Activated CD8-positive, alpha-beta T cell treated with anti-CD3 and anti-CD28 coated beads, Interleukin-2, amount 10 ng/mL, durations not matched to agents 7 days and 5 days (primary cell): ENCODE results near the gene WASF1. TPM values are rescaled to one million over a fixed set of nuclear protein-coding genes. Genes with fewer than 3 reads are reported as not detected.
"Not testable (repeated sequence)": the region's sequence is repeated elsewhere in the genome, so short reads cannot be mapped to it uniquely, and the experiment has no call there.

Experiments used
- ATAC-seq: fragments of 150-1000 bp; cut with Tn5 transposase; one replicate; pipeline ENCODE4 v1.10.0; 2021; ENCODE audit warnings: moderate library complexity
- CTCF ChIA-PET: fragments of 350-600 bp; sonication (Branson Sonifier 250); formaldehyde crosslinking; loops from one replicate; lab custom pipeline; 2021; ENCODE audit warnings: antibody characterized with exemption; lab: Charles Lee
- POLR2A ChIA-PET: fragments of 350-600 bp; sonication (Branson Sonifier 250); formaldehyde crosslinking; loops from one replicate; lab custom pipeline; 2021; ENCODE audit warnings: antibody characterized with exemption; lab: Charles Lee
- DNase-seq: peaks from one replicate; pipeline ENCODE4 v3.0.0-alpha.2; 2020
- H3K27ac Mint-ChIP-seq: one replicate; pipeline ENCODE4 v1.8.0; 2021; ENCODE audit warnings: mild to moderate bottlenecking, mixed read lengths
- H3K27me3 Mint-ChIP-seq: one replicate; pipeline ENCODE4 v1.8.0; 2021; ENCODE audit warnings: low read depth, mixed read lengths
- H3K36me3 Mint-ChIP-seq: one replicate; pipeline ENCODE4 v1.8.0; 2021; ENCODE audit warnings: low read depth, mixed read lengths
- H3K4me1 Mint-ChIP-seq: one replicate; pipeline ENCODE4 v1.8.0; 2021; ENCODE audit warnings: low read depth, mixed read lengths
- H3K4me3 Mint-ChIP-seq: one replicate; pipeline ENCODE4 v1.8.0; 2021; ENCODE audit warnings: mild to moderate bottlenecking, mixed read lengths
- H3K9me3 Mint-ChIP-seq: one replicate; pipeline ENCODE4 v1.8.0; 2022; ENCODE audit warnings: mixed read lengths; ENCODE audit not compliant: insufficient read depth
- total RNA-seq, 2 experiments: library from RNA; stranded (reverse); gene quantifications; one replicate each; pipeline ENCODE4 v1.2.3, GENCODE V29; 2021

WASF1 gene
- total RNA-seq, 2 experiments from 2014 or later = 0.50 to 0.76 TPM

- no peak for DNase-seq
- Mint-ChIP-seq H3K27me3 (peaks cover 18% of the 10 kb centered on the region), H3K9me3 (no peaks in the 10 kb centered on the region), H3K36me3 (no peaks in the 10 kb centered on the region), H3K4me1 (no peaks in the 10 kb centered on the region), H3K4me3 (no peak overlapping the region), H3K27ac (no peak overlapping the region)
- no peak for ATAC-seq
- ChIA-PET POLR2A (no interaction called here), CTCF (interaction anchor here (1.0 kb wide), 1 partner anchor 130 kb away, joined by 3 read pairs; no protein-coding TSS in a partner anchor)
Observed at GRCh38 chr6:110170081-110170480, 9.4 kb downstream of the WASF1 start.

DNA sequence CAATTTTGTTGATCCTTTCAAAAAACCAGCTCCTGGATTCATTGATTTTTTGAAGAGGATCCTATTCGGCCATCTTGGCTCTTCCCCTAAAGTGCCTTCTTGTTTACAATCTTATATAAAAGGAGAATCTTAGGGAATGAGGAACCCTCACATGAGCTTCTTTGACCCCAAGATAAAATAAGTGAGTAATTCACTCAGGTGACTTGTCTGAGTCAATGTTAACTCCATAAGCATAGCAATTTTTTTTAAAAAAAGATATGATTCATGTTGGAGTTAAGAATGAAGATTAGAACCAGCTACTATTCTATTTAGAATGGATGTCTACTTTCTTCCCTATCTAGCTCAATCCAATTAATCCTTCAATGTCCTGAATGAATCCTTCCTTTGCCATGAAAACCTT is 21.0 kb downstream of the WASF1 start:
- H3K4me3 Mint-ChIP-seq = no peak overlapping the region

GRCh38 chr6:110147870-110148269 is 31.6 kb downstream of the WASF1 start:
- DNase-seq = no peak
- Mint-ChIP-seq H3K27ac (no peak overlapping the region), H3K9me3 (no peaks in the 10 kb centered on the region), H3K4me3 (no peak overlapping the region), H3K27me3 (peaks cover 6% of the 10 kb centered on the region), H3K4me1 (no peaks in the 10 kb centered on the region), H3K36me3 (no peaks in the 10 kb centered on the region)
- ATAC-seq = no peak
- CTCF ChIA-PET = interaction anchor here (1.3 kb wide), 1 partner anchor 108 kb away, joined by 3 read pairs; no protein-coding TSS in a partner anchor
- POLR2A ChIA-PET = no interaction called here

More for the DNA sequence above, 21.0 kb downstream of the WASF1 start:
- no peak for DNase-seq
- CTCF ChIA-PET = no interaction called here
- Mint-ChIP-seq H3K27me3 (peaks cover 9% of the 10 kb centered on the region), H3K9me3 (no peaks in the 10 kb centered on the region), H3K36me3 (no peaks in the 10 kb centered on the region), H3K4me1 (no peaks in the 10 kb centered on the region), H3K27ac (no peak overlapping the region)
- POLR2A ChIA-PET = no interaction called here
- ATAC-seq = no peak

GRCh38 chr6:110140650-110141049 is 38.8 kb downstream of the WASF1 start:
- Mint-ChIP-seq H3K36me3 (no peaks in the 10 kb centered on the region), H3K9me3 (peaks cover 4% of the 10 kb centered on the region), H3K27ac (no peak overlapping the region), H3K4me1 (no peaks in the 10 kb centered on the region), H3K4me3 (no peak overlapping the region), H3K27me3 (peaks cover 3% of the 10 kb centered on the region)
- CTCF ChIA-PET = no interaction called here
- no peak for ATAC-seq
- DNase-seq = no peak
- POLR2A ChIA-PET = no interaction called here

DNA sequence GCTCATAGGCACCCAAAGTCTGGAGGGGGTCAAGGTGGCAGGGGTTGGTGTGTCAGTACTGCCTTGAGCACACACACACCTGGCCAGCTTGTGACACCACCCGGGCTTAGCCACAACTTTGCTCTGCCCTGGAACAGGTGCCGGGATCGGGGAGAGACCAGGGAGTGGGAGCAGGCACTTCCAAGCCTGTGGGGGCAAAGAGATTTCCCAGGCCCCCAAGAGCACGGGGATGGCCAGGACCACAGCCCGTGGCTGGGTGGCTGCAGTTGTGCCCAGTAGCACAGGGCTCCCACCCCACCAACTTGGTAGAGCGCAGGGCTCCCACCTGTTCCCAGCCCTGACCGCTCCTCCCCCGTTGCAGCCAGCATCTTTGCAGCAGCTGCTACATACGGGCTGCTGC is 40.4 kb downstream of the WASF1 start:
- CTCF ChIA-PET = no interaction called here
- H3K27ac Mint-ChIP-seq = no peak overlapping the region
- H3K27me3 Mint-ChIP-seq = peaks cover 1% of the 10 kb centered on the region
- no peak overlapping the region for H3K4me3 Mint-ChIP-seq
- H3K9me3 Mint-ChIP-seq = peaks cover 4% of the 10 kb centered on the region
- no peaks in the 10 kb centered on the region for H3K36me3 Mint-ChIP-seq
- ATAC-seq (no peak), DNase-seq (no peak)
- H3K4me1 Mint-ChIP-seq = no peaks in the 10 kb centered on the region
- POLR2A ChIA-PET = no interaction called here

GRCh38 chr6:110137924-110138887 is 41.3 kb downstream of the WASF1 start:
- Mint-ChIP-seq H3K27ac (no peak overlapping the region), H3K9me3 (peaks cover 4% of the 10 kb centered on the region), H3K4me1 (no peaks in the 10 kb centered on the region), H3K27me3 (no peaks in the 10 kb centered on the region), H3K36me3 (no peaks in the 10 kb centered on the region), H3K4me3 (no peak overlapping the region)
- CTCF ChIA-PET = no interaction called here
- no peak for DNase-seq
- POLR2A ChIA-PET = no interaction called here
- no peak for ATAC-seq

DNA sequence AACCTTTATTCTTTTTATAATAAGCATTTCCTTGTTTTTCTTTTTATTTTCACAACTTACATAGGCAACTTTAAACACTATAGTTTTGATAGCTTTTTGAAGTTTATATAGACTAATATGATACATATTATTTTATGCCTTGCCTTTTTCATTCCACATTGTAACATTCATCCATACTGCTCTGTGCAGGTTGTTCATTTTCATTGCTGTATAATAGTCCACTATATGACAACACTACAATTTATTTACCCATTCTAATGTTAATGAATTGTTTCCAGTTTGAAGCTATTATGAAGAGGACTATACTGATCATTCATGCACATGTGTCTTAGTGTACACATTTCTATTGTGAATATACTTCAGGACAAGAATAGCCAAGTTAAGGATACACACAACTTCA is 49.1 kb downstream of the WASF1 start:
- ATAC-seq = no peak
- Mint-ChIP-seq H3K4me1 (no peaks in the 10 kb centered on the region), H3K9me3 (no peaks in the 10 kb centered on the region), H3K27ac (no peak overlapping the region), H3K4me3 (no peak overlapping the region), H3K27me3 (peaks cover 9% of the 10 kb centered on the region), H3K36me3 (no peaks in the 10 kb centered on the region)
- CTCF ChIA-PET = interaction anchor here (0.7 kb wide), 1 partner anchor 10 kb away, joined by 3 read pairs; no protein-coding TSS in a partner anchor
- POLR2A ChIA-PET = no interaction called here
- no peak for DNase-seq

- no peaks in the 10 kb centered on the region for H3K9me3 Mint-ChIP-seq
- H3K27ac Mint-ChIP-seq = no peak overlapping the region
- H3K27me3 Mint-ChIP-seq = peaks cover 9% of the 10 kb centered on the region
- ChIA-PET CTCF (no interaction called here), POLR2A (no interaction called here)
- H3K4me3 Mint-ChIP-seq = no peak overlapping the region
- DNase-seq (no peak), ATAC-seq (no peak)
- H3K4me1 Mint-ChIP-seq = no peaks in the 10 kb centered on the region
- no peaks in the 10 kb centered on the region for H3K36me3 Mint-ChIP-seq
Observed at GRCh38 chr6:110128418-110128817, 51.1 kb downstream of the WASF1 start.

- no peaks in the 10 kb centered on the region for H3K36me3 Mint-ChIP-seq
- no peak for ATAC-seq
Observed at GRCh38 chr6:110125361-110125760, 54.1 kb downstream of the WASF1 start.

DNA sequence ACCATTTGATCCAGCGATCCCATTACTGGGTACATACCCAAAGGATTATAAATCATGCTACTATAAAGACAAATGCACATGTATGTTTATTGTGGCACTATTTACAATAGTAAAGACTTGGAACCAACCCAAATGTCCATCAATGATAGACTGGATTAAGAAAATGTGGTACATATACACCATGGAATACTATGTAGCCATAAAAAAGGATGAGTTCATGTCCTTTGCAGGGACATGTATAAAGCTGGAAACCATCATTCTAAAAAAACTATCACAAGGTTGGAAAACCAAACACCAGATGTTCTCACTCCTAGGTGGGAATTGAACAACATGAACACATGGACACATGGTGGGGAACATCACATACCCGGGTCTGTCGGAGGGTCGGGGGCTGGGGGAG is 57.8 kb downstream of the WASF1 start:
- H3K4me1 Mint-ChIP-seq, H3K4me3 Mint-ChIP-seq, H3K27ac Mint-ChIP-seq, H3K27me3 Mint-ChIP-seq, H3K36me3 Mint-ChIP-seq, H3K9me3 Mint-ChIP-seq, POLR2A ChIA-PET, CTCF ChIA-PET, DNase-seq, ATAC-seq: not testable (repeated sequence)

More at GRCh38 chr6:110125361-110125760, 54.1 kb downstream of the WASF1 start:
- DNase-seq = no peak
- Mint-ChIP-seq H3K4me1 (no peaks in the 10 kb centered on the region), H3K27me3 (peaks cover 5% of the 10 kb centered on the region), H3K4me3 (no peak overlapping the region), H3K27ac (no peak overlapping the region), H3K9me3 (no peaks in the 10 kb centered on the region)
- ChIA-PET CTCF (no interaction called here), POLR2A (no interaction called here)

DNA sequence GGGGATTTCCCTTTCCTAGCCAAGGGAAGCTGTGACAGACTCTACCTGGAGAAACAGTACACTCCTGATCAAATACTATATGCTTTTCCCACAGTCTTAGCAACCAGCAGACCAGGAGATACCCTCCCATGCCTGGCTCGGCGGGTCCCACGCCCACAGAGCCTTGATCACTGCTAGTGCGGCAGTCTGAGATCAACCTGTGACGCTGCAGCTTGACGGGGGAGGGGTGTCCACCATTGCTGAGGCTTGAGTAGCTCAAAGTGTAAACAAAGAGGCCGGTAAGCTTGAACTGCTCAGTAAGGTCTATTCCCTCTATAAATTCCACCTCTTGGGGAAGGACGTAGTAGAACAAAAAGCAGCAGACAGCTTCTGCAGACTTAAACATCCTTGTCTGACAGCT is 63.2 kb downstream of the WASF1 start:
- Mint-ChIP-seq H3K4me3 (no peak overlapping the region), H3K27ac (no peak overlapping the region), H3K36me3 (no peaks in the 10 kb centered on the region), H3K4me1 (peaks cover 1% of the 10 kb centered on the region), H3K27me3 (peaks cover 7% of the 10 kb centered on the region), H3K9me3 (peaks cover 4% of the 10 kb centered on the region)
- CTCF ChIA-PET = no interaction called here
- POLR2A ChIA-PET = no interaction called here
- no peak for DNase-seq
- no peak for ATAC-seq

DNA sequence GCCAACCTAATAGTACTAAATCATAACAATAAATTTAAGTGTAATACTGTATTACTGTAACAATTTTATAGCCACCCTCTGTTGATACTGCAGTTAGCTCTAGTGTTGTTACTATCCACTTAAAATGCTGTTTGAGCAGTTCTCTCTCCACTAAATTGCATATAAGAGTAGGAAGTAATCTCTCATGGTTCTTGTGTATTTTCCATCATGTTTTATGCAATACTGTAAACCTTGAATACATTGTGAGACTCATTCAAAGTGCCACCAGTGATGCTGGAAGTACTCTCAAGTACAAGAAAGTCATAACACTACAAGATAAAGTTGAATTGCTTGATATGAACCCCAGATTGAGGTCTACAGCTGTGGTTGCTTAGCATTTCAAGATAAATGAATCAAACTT is 65.5 kb downstream of the WASF1 start:
- Mint-ChIP-seq H3K36me3 (no peaks in the 10 kb centered on the region), H3K27ac (no peak overlapping the region), H3K27me3 (peaks cover 2% of the 10 kb centered on the region), H3K4me3 (no peak overlapping the region), H3K4me1 (peaks cover 1% of the 10 kb centered on the region), H3K9me3 (peaks cover 4% of the 10 kb centered on the region)
- DNase-seq (no peak), ATAC-seq (no peak)
- CTCF ChIA-PET = no interaction called here
- POLR2A ChIA-PET = no interaction called here
